ENCODE results near the gene THRA. TPM values are rescaled to one million over a fixed set of nuclear protein-coding genes. Genes with fewer than 3 reads are reported as not detected.

Gene THRA
- total and polyA plus RNA-seq, 9 of the 15 experiments (the other 6 are each of a cell fraction or from before 2014, with no cell fraction given): 0.34 to 23.4 (median 12.7) TPM

DNA sequence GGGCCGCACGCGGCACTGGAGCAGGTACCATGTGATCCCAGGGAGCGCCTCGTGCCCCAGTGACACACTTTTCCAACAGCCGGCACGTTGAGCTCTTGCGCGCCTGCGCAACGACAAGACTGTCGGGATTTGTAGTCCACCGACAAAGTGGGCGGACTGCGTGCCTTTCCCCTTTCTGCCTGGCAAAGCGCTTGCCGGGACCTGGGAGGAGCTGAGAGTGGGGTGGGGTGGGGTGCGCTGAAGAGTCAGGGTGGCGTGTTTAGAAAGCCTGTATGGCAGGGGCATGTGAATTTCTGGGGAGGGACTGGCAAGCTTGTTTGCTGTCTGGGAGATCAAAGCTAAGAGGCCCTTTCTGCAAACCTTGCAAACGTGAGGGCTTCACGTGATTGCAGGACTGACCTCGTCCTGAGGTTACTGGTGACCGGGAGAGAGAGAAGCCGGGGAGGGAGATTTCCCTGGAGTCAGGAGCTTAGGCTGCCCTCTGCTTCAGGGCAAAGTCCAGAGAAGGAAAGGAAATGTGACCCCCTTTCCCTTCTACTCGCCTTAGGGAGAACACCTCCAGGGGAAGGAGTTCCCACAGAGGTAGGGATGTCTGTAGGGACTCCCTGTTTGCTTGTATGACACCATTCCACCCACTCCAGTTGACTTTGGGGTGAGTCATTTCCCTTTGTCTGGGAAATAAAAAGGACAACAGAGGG, 38.1 kb downstream of the THRA start (continued):
- TF ChIP-seq ZNF655 (CRISPR knock-in tag; IDR thresholded peaks at IDR 0.05): no peak
- TF ChIP-seq NR2F6 (CRISPR knock-in tag; IDR thresholded peaks at IDR 0.05): no peak
- no peak for TF ChIP-seq ZNF639 (CRISPR knock-in tag; conservative IDR thresholded peaks at IDR 0.05 in 1 of 2, IDR thresholded peaks at IDR 0.05 in 1 of 2)
- TF ChIP-seq RFX5 (IDR thresholded peaks at IDR 0.05; ENCODE audit: low read depth, low read length): no peak
- no peak for TF ChIP-seq RBM22 (IDR thresholded peaks at IDR 0.05; ENCODE audit: low read depth, low read length, poor library complexity, severe bottlenecking)
- no peak for TF ChIP-seq KDM1A (IDR thresholded peaks at IDR 0.05)
- TF ChIP-seq ZBED1 (IDR thresholded peaks at IDR 0.05): no peak
- TF ChIP-seq HMG20A (CRISPR knock-in tag; conservative IDR thresholded peaks at IDR 0.05): no peak
- TF ChIP-seq PURB (CRISPR knock-in tag; IDR thresholded peaks at IDR 0.05; ENCODE audit: low read depth): no peak
- no peak for TF ChIP-seq ZNF436 (CRISPR knock-in tag; IDR thresholded peaks at IDR 0.05)
- no peak for TF ChIP-seq ZNF764 (CRISPR knock-in tag; IDR thresholded peaks at IDR 0.05; ENCODE audit: low read depth)
- TF ChIP-seq SREBF1 (IDR thresholded peaks at IDR 0.05; ENCODE audit: borderline replicate concordance, low read depth, low read length): 0 out of 2 replicates have a peak, but pooled peaks have one; percentile 47
- TF ChIP-seq ARID3B (CRISPR knock-in tag; IDR thresholded peaks at IDR 0.05; ENCODE audit: borderline replicate concordance): no peak
- TF ChIP-seq ZNF449 (CRISPR knock-in tag; IDR thresholded peaks at IDR 0.05): no peak
- TF ChIP-seq E2F8 (IDR thresholded peaks at IDR 0.05; ENCODE audit: low read depth, partially characterized antibody): no peak
- 0 out of 2 replicates have a peak, but pooled peaks have one; percentile 31 for TF ChIP-seq HES1 (IDR thresholded peaks at IDR 0.05; ENCODE audit: low read depth)
- TF ChIP-seq ZNF76 (CRISPR knock-in tag; IDR thresholded peaks at IDR 0.05; ENCODE audit: borderline replicate concordance): no peak
- TF ChIP-seq ZNF212 (CRISPR knock-in tag; IDR thresholded peaks at IDR 0.05): no peak

All from K562 (cell line).